HL-60 (cell line): ENCODE data around the gene DENND6B.

Source experiments
- TF ChIP-seq, protein P1 (sequence below): IDR thresholded peaks from one replicate; pipeline ENCODE4 v1.5.1; 2011; ENCODE audit warnings: low read length, control low read depth, inconsistent platforms; ENCODE audit not compliant: insufficient read depth
- TF ChIP-seq, protein P2 (sequence below): IDR thresholded peaks from 2 replicates; pipeline ENCODE4 v1.6.1; 2012; ENCODE audit warnings: low read depth; ENCODE audit not compliant: insufficient replicate concordance

DNA sequence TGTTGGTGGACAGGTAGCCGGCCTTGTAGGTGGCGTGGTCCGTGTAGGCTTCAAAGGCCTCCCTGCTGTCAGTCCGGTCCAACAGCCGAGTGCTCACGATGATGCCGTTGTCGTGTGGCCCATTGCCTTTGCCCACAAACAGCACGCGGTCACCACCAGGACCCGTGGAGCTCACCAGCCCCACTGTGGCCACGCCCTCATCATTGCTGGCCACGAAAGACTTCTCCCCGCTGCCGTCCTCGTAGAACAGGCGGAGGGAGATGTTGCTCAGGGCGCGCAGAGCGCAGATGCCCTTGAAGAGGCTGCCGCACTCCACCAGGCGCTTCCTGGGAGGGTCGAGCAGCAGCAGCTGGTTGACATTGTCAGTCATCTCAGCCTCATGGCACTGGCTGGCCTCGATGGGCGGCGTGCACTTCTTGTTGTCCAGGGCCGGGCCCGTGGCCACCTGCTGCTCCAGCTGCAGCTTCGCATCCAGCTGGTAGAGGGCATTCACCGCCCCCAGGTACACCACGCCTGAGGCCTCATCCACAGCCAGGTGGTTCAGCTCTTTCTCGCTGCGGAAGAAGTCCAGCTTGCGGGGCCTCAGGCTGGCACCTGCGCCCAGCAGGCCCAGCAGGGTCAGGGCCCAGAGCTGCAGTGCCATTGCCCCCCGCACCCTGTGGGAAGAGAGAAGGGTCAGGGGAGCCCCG lies 36.7 kb downstream of the DENND6B start:
- TF ChIP-seq, protein P1, sequence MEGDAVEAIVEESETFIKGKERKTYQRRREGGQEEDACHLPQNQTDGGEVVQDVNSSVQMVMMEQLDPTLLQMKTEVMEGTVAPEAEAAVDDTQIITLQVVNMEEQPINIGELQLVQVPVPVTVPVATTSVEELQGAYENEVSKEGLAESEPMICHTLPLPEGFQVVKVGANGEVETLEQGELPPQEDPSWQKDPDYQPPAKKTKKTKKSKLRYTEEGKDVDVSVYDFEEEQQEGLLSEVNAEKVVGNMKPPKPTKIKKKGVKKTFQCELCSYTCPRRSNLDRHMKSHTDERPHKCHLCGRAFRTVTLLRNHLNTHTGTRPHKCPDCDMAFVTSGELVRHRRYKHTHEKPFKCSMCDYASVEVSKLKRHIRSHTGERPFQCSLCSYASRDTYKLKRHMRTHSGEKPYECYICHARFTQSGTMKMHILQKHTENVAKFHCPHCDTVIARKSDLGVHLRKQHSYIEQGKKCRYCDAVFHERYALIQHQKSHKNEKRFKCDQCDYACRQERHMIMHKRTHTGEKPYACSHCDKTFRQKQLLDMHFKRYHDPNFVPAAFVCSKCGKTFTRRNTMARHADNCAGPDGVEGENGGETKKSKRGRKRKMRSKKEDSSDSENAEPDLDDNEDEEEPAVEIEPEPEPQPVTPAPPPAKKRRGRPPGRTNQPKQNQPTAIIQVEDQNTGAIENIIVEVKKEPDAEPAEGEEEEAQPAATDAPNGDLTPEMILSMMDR: no peak
- TF ChIP-seq, protein P2, sequence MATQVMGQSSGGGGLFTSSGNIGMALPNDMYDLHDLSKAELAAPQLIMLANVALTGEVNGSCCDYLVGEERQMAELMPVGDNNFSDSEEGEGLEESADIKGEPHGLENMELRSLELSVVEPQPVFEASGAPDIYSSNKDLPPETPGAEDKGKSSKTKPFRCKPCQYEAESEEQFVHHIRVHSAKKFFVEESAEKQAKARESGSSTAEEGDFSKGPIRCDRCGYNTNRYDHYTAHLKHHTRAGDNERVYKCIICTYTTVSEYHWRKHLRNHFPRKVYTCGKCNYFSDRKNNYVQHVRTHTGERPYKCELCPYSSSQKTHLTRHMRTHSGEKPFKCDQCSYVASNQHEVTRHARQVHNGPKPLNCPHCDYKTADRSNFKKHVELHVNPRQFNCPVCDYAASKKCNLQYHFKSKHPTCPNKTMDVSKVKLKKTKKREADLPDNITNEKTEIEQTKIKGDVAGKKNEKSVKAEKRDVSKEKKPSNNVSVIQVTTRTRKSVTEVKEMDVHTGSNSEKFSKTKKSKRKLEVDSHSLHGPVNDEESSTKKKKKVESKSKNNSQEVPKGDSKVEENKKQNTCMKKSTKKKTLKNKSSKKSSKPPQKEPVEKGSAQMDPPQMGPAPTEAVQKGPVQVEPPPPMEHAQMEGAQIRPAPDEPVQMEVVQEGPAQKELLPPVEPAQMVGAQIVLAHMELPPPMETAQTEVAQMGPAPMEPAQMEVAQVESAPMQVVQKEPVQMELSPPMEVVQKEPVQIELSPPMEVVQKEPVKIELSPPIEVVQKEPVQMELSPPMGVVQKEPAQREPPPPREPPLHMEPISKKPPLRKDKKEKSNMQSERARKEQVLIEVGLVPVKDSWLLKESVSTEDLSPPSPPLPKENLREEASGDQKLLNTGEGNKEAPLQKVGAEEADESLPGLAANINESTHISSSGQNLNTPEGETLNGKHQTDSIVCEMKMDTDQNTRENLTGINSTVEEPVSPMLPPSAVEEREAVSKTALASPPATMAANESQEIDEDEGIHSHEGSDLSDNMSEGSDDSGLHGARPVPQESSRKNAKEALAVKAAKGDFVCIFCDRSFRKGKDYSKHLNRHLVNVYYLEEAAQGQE: no peak
